Activated CD8-positive, alpha-beta memory T cell treated with anti-CD3 and anti-CD28 coated beads for 24 hours (primary cell): ENCODE results near the gene ARMH4.

Experiments used
- DNase-seq: peaks from one replicate; pipeline ENCODE4 v3.0.0-alpha.2; 2020

Gene ARMH4

GRCh38 chr14:58152014-58152857 lies at the start of gene ARMH4:
ARMH4 (minus strand) TSS chr14:58152213; CDS start chr14:58139358, 12,855 bp downstream.
- peak; percentile 77 for DNase-seq

GRCh38 chr14:58200846-58201245 lies 48.8 kb upstream of the ARMH4 start:
- DNase-seq, result no peak

- DNase-seq, result no peak
Observed at GRCh38 chr14:58200480-58200841, 48.4 kb upstream of the ARMH4 start.

- DNase-seq, result peak; percentile 97
Observed at GRCh38 chr14:58199726-58200479, 47.9 kb upstream of the ARMH4 start, which contains the start of gene ACTR10. ACTR10 (plus strand) TSS chr14:58200149; CDS start chr14:58200218, 69 bp downstream.

GRCh38 chr14:58198086-58198485 lies 46.1 kb upstream of the ARMH4 start:
- DNase-seq, result no peak

- no peak for DNase-seq
Observed at GRCh38 chr14:58196198-58196597, 44.2 kb upstream of the ARMH4 start.

- DNase-seq, result no peak
Observed at GRCh38 chr14:58193542-58193941, 41.5 kb upstream of the ARMH4 start.

- no peak for DNase-seq
Observed at GRCh38 chr14:58191763-58192601, 40.0 kb upstream of the ARMH4 start.

GRCh38 chr14:58189176-58189575 lies 37.2 kb upstream of the ARMH4 start:
- DNase-seq, result no peak

GRCh38 chr14:58177125-58177524 lies 25.1 kb upstream of the ARMH4 start:
- DNase-seq, result no peak

- no peak for DNase-seq
Observed at GRCh38 chr14:58171090-58171489, 19.1 kb upstream of the ARMH4 start.

- no peak for DNase-seq
Observed at GRCh38 chr14:58167891-58168290, 15.9 kb upstream of the ARMH4 start.

- no peak for DNase-seq
Observed at GRCh38 chr14:58167057-58167456, 15.0 kb upstream of the ARMH4 start.

- DNase-seq, result peak; percentile 88
Observed at GRCh38 chr14:58166005-58166983, 14.3 kb upstream of the ARMH4 start.

GRCh38 chr14:58160561-58160960 lies 8.5 kb upstream of the ARMH4 start:
- DNase-seq, result no peak

- no peak for DNase-seq
Observed at GRCh38 chr14:58151133-58152013, 640 bp downstream of the ARMH4 start.

GRCh38 chr14:58150243-58150805 lies 1.7 kb downstream of the ARMH4 start:
- DNase-seq, result no peak

- DNase-seq, result no peak
Observed at GRCh38 chr14:58149196-58149595, 2.8 kb downstream of the ARMH4 start.

- no peak for DNase-seq
Observed at GRCh38 chr14:58146399-58146798, 5.6 kb downstream of the ARMH4 start.

GRCh38 chr14:58145936-58146335 lies 6.1 kb downstream of the ARMH4 start:
- no peak for DNase-seq
